Prostate gland (tissue), 2 donors: ENCODE data around the gene CTNNA2. TPM values are rescaled to one million over a fixed set of nuclear protein-coding genes. Genes with fewer than 3 reads are reported as not detected.

Experiments
- DNase-seq: peaks from one replicate; pipeline ENCODE4 v3.0.0-alpha.2; 2019; ENCODE audit warnings: low spot score
- H3K27ac ChIP-seq, 2 donors: fragments of 200-600 bp; sonication (generic); 2 replicates each; pipeline ENCODE4 v1.5.1; 2017 to 2019
- H3K27me3 ChIP-seq: fragments of 200-600 bp; sonication (generic); replicated peaks from 2 replicates; pipeline ENCODE4 v1.5.1; 2019; ENCODE audit not compliant: insufficient read depth
- H3K36me3 ChIP-seq, 2 donors: fragments of 200-600 bp; sonication (generic); 1 replicate in 1 of 2; 2 replicates in 1 of 2; pipeline versions ENCODE4 v1.5.1 to v1.8.1; 2017 to 2019
- H3K4me1 ChIP-seq: fragments of 200-600 bp; sonication (generic); replicated peaks from 2 replicates; pipeline ENCODE4 v1.5.1; 2019
- H3K4me3 ChIP-seq, 2 donors: fragments of 200-600 bp; sonication (generic); 2 replicates each; pipeline ENCODE4 v1.5.1; 2017 to 2019
- H3K9me3 ChIP-seq: fragments of 200-600 bp; sonication (generic); 2 replicates; pipeline ENCODE4 v1.5.1; 2017
- CTCF ChIP-seq, 4 experiments: fragments of 200-600 bp in 2 of 4; fragments of 450-650 bp in 2 of 4; sonication (generic) in 2 of 4; IDR thresholded peaks; 1 replicate in 3 of 4; 2 replicates in 1 of 4; pipeline ENCODE4 v1.5.1; 2016 to 2019; ENCODE audit warnings: antibody characterized with exemption in 4 of 4, mild to moderate bottlenecking in 2 of 4, moderate library complexity in 2 of 4
- POLR2A ChIP-seq: fragments of 450-650 bp; IDR thresholded peaks from one replicate; pipeline ENCODE4 v1.6.1; 2016; ENCODE audit warnings: antibody characterized with exemption, mild to moderate bottlenecking
- POLR2AphosphoS5 ChIP-seq: sonication (generic); formaldehyde crosslinking; IDR thresholded peaks from one replicate; pipeline ENCODE4 v1.6.1; 2017; ENCODE audit warnings: antibody characterized with exemption
- WGBS: methylation state at CpG from one replicate; pipeline ENCODE4 v1.1.5; 2018; 5-methylcytosine and 5-hydroxymethylcytosine counted together
- intact Hi-C: fragments of 100-400 bp; cut with DNase I; formaldehyde crosslinking; loops from one replicate; pipeline ENCODE4 v1.14.2; 2022
- total RNA-seq, 2 donors: library from RNA; depleted of rRNA; stranded (reverse); fragments of >200 nt; gene quantifications; one replicate each; pipeline ENCODE4 v1.1.0, GENCODE V29; 2016

Gene CTNNA2
- total RNA-seq, 2 donors from 2014 or later = 24.3 TPM; not detected in 1

- H3K27me3 ChIP-seq = no peaks in the 10 kb centered on the region
- no peak overlapping the region for H3K27ac ChIP-seq
- WGBS = 59% methylated on average over 3 of the region's 3 CpGs
- no peak for DNase-seq
- H3K4me1 ChIP-seq = no peaks in the 10 kb centered on the region
- H3K4me3 ChIP-seq = no peak overlapping the region
- no peaks in the 10 kb centered on the region for H3K9me3 ChIP-seq
- H3K36me3 ChIP-seq = no peaks in the 10 kb centered on the region
- TF ChIP-seq POLR2A = no peak
- no peak for TF ChIP-seq POLR2AphosphoS5
- no peak for TF ChIP-seq CTCF (IDR thresholded peaks at IDR 0.05)
- intact Hi-C loops = no loop called here
These were observed 117.2 kb downstream of the CTNNA2 start for GRCh38 chr2:79630060-79630459.

DNA sequence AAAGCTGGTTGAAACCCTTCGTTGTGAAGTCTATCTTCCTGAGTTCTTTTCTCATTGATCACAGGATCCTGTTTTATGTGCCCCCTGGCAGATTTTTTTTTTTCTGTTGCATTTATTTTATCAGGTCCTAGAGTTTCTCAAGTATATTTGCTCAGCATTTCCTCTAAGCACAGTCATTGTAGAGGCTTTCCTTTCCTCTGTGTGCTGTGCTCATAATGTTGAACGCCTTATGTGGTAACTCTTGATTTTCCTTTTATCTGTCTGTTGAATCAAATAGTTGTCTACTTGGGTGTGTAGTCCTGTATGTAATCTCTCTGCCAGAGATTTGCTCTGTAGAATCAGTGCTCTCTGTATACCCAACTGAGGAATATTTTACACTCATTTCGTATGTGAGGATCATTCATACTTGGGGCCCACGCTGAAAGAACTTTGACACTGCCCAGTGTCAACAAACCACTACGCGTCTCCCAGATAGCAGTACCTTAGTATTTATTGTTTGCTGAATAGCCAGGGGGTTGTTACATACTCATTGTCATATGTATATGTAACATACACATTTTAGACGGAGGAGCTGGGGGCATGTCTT lies 118.2 kb downstream of the CTNNA2 start:
- no peaks in the 10 kb centered on the region for H3K36me3 ChIP-seq
- H3K9me3 ChIP-seq = no peaks in the 10 kb centered on the region
- no peak overlapping the region for H3K27ac ChIP-seq
- 46% methylated on average over 7 of the region's 7 CpGs for WGBS
- no peak for DNase-seq
- no peak for TF ChIP-seq POLR2A
- TF ChIP-seq POLR2AphosphoS5 = no peak
- TF ChIP-seq CTCF (IDR thresholded peaks at IDR 0.05) = no peak
- H3K27me3 ChIP-seq = no peaks in the 10 kb centered on the region
- intact Hi-C loops = no loop called here
- H3K4me3 ChIP-seq = no peak overlapping the region
- no peaks in the 10 kb centered on the region for H3K4me1 ChIP-seq

DNA sequence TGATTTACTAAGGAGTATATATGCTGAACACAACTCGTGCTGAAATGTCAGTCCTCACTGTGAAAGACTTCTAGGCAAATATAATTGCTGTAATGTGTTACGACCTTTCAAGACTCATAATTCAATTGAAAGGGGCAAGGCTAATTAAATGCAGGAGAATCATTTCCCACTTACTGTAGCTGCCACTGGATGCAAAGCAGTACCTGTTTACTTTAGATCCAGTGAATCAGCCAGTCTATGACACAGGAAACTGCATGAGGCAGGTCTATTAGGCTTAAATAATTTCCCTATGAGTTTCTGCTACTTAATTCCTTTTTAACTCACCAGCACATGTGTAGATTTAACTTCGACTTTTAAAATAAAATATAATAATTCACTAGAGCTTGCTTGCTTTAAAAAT lies 125.6 kb downstream of the CTNNA2 start:
- H3K36me3 ChIP-seq = no peaks in the 10 kb centered on the region
- H3K27me3 ChIP-seq = no peaks in the 10 kb centered on the region
- no peak overlapping the region for H3K27ac ChIP-seq
- no peak for DNase-seq
- WGBS = 29% methylated on average over 3 of the region's 3 CpGs
- no peak overlapping the region for H3K4me3 ChIP-seq
- intact Hi-C loops = no loop called here
- no peaks in the 10 kb centered on the region for H3K4me1 ChIP-seq
- H3K9me3 ChIP-seq = no peaks in the 10 kb centered on the region
- TF ChIP-seq POLR2A (no peak), POLR2AphosphoS5 (no peak), CTCF (IDR thresholded peaks at IDR 0.05) (no peak)

DNA sequence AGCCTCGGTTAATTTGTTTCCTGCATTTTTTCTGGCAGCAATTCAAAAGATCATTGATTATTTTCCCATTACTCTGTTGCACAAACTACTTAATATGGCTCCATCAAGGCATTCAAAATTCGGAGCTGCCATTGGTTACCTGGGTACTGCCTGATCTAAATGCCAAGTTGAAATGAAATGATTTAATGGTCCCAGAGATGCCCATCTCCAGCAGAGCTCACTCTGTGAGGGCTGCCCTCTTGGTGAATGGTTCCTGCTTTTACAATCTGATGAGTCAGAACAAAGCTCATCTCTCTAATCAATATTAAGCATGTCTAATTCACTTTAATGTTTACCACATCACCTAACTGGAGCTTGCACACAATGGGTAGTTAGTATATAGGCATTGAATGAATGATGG lies 126.1 kb downstream of the CTNNA2 start:
- H3K36me3 ChIP-seq = no peaks in the 10 kb centered on the region
- intact Hi-C loops = no loop called here
- H3K27me3 ChIP-seq = no peaks in the 10 kb centered on the region
- no peak for DNase-seq
- H3K27ac ChIP-seq = no peak overlapping the region
- no peak overlapping the region for H3K4me3 ChIP-seq
- TF ChIP-seq POLR2AphosphoS5 (no peak), POLR2A (no peak), CTCF (IDR thresholded peaks at IDR 0.05) (no peak)
- no peaks in the 10 kb centered on the region for H3K9me3 ChIP-seq
- no peaks in the 10 kb centered on the region for H3K4me1 ChIP-seq
- WGBS = 48% methylated on average over 2 of the region's 2 CpGs

- no peak overlapping the region for H3K27ac ChIP-seq
- H3K36me3 ChIP-seq = no peaks in the 10 kb centered on the region
- DNase-seq = no peak
- intact Hi-C loops = no loop called here
- TF ChIP-seq CTCF (IDR thresholded peaks at IDR 0.05) (no peak), POLR2A (no peak), POLR2AphosphoS5 (no peak)
- no peaks in the 10 kb centered on the region for H3K9me3 ChIP-seq
- no peaks in the 10 kb centered on the region for H3K4me1 ChIP-seq
- H3K27me3 ChIP-seq = no peaks in the 10 kb centered on the region
- 47% methylated on average over 2 of the region's 2 CpGs for WGBS
- no peak overlapping the region for H3K4me3 ChIP-seq
These were observed 127.2 kb downstream of the CTNNA2 start for GRCh38 chr2:79640001-79640400.
